Right forelimb (tissue), 1 donor: ENCODE results near the gene MAK.
A peak's percentile ranks its signal among the peaks of the same experiment; 100 is the strongest.
"Not testable (repeated sequence)": the region's sequence is repeated elsewhere in the genome, so short reads cannot be mapped to it uniquely, and the experiment has no call there.

Experiments
- DNase-seq: peaks from one replicate; pipeline ENCODE4 v3.0.0-alpha.2; 2018

MAK gene, protein sequence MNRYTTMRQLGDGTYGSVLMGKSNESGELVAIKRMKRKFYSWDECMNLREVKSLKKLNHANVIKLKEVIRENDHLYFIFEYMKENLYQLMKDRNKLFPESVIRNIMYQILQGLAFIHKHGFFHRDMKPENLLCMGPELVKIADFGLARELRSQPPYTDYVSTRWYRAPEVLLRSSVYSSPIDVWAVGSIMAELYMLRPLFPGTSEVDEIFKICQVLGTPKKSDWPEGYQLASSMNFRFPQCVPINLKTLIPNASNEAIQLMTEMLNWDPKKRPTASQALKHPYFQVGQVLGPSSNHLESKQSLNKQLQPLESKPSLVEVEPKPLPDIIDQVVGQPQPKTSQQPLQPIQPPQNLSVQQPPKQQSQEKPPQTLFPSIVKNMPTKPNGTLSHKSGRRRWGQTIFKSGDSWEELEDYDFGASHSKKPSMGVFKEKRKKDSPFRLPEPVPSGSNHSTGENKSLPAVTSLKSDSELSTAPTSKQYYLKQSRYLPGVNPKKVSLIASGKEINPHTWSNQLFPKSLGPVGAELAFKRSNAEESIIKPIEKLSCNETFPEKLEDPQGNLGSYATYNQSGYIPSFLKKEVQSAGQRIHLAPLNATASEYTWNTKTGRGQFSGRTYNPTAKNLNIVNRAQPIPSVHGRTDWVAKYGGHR

DNA sequence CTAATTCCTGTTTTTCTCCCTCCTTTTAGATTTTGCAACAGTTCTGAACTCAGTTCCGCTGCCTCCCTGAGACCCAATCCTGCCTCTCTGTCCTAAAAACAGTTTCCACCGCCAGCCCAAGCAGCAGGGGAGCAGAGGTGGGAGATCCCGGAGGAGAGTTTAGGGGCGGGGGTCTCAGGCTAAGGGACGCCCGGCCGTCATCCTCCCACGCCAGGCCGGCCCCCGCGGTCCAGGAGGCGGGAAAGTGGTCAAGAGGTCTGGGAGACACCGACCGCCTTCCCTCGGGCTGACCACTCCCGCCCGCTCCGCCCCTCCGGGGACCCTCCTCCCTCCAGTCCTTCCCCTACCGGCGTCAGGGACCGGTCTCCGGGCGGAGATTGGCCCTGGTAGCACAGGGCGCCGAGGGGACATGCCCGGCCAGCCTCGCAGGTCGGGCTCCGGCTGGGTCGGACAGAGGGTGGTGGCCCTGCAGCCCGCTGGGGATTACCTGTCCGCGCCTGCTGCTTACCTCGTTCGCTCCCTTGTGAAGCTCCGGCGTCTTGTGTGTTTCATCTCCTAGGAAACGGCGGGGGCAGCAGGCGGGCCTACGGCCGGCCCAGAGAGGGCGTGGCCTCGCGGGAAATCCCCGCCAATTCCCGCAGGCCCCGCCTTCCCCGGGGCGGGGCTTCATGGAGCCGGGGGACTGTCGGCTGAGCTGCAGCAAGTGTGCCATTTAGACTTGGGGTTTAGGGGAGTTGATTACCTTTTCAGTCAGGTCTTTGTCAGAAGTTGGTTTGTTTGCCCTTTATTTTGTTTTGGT is at the start of gene MAK:
Gene MAK, minus strand, starts transcription at position 545 of the 799 bp plus-strand sequence. CDS start 7,891 bp downstream, outside the sequence.
- DNase-seq: peak; percentile 88

DNA sequence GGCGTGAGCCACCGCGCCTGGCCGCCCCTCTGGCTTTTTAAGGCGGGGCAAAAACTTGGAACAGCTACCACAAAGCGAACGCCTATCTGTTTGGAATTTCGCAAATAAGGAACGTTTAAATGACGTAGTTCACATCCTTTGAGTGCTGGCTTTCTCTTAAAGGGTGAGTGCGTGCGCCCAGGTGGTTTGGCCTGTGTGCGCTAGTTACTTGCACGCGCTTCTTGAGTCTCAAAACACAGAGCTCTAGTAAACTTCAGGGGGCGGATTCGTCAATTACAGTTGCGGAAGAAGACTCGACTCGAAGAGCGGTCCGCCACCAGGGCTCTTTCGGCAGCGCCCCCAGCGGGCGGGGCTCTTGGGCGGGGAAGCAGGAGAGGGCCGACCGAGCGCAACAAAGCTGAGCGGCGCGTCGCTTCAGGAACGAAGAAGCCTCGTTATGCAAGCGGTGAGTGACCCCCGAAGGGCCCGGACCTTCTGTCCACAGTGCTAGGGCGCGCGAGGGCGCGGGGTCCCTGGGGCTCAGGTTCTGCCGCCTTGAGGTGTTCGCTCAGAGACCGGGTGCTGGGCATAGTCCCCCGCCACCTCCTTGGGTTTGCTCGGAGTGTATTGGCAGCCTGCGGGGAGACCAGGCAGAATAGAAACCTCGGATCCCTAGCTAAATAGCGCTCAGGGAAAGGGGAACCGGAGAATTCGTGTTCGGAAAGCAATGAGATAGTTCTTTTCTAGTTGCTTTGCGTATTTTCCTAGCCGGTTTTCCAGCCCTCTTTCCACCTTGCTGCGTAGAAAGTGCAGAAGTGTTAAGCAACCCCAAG is 48.6 kb upstream of the MAK start, which contains the start of gene SYCP2L:
Gene SYCP2L, plus strand, starts transcription at position 362 of the 812 bp plus-strand sequence. Its CDS starts 75 bp downstream, at position 437.
- peak; percentile 57 for DNase-seq

DNA sequence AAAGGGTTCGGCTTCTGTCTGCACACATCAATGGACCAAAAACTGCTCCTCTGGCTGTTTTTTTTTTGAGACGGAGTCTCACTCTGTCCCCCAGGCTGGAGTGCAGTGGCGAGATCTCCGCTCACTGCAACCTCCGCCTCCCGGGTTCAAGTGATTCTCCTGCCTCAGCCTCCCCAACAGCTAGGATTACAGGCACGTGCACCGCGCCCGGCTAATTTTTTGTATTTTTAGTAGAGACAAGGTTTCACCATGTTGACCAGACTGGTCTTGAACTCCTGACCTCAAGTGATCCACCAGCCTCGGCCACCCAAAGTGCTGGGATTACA is 48.0 kb upstream of the MAK start:
- not testable (repeated sequence) for DNase-seq

DNA sequence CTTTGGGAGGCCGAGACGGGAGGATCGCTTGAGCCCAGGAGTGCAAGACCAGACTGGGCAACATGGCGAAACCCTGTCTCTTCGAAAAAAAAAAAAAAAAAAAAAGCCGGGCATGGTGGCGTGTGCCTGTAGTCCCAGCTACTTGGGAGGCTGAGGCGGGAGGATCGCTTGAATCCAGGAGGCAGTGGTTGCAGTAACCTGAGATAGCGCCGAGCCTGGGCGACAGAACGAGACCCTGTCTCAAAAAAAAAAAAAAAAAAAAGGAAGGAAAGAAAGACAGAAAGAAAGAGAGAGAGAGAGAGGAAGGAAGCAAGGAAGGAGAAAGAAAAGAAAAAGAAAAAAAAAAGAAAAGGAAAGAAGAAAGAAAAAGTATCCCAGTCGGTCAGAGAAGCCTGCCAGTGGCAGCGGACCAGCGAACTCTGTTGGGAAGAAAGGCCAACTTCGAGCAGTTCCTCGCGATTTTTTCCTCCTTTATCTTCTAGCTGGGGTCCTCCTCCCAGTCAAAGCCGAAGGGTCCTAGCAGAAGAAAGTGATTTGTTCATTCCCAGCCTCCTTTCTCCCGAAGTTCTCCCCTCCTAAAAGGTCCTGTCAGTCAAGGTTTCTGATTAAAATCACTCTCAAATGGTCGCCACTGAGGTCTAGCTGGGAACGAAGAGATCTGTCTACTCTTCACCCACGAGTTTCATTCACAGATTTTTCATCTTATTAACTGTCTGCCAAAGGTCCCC is 46.1 kb upstream of the MAK start:
- no peak for DNase-seq

DNA sequence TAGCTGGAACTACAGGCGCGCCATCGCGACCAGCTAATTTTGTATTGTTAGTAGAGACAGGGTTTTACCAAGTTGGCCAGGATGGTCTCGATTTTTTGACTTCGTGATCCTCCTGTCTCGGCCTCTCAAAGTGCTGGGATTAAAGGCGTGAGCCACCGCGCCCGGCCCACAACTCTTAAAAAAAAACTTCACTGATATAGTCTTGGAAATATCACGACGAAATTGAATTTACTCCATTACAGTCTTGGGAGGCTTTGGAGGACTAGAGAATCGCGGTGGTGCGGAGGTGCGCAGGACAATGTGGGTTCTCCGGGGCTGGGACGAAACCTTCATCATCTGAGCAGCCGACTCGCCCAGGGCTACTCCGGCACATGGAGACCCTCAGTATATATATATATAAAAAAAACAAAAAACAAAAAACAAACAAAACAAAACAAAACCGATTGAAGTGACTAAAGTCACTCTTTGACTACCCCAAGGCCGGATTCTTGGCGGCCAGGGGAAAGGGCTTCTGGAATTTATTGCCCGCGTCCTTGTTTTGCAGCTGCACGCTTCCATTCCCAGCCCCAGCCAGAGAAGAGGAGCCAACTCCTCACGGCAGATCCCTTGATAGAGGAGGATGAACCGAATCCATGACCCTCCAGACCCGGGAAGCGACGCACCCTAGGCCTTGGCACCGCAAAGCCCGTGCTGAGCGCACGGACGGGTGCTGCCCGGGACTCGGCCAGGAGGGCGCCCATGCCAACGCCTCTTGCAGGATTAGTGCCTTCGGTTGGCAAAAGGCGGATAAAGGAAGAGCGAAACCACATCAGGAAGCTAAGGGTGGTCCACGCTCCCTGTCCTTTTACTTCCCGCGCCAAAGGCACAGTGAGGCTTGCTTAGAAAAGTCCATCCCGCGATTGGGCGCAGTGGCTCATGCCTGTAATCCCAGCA is 45.2 kb upstream of the MAK start:
- no peak for DNase-seq

DNA sequence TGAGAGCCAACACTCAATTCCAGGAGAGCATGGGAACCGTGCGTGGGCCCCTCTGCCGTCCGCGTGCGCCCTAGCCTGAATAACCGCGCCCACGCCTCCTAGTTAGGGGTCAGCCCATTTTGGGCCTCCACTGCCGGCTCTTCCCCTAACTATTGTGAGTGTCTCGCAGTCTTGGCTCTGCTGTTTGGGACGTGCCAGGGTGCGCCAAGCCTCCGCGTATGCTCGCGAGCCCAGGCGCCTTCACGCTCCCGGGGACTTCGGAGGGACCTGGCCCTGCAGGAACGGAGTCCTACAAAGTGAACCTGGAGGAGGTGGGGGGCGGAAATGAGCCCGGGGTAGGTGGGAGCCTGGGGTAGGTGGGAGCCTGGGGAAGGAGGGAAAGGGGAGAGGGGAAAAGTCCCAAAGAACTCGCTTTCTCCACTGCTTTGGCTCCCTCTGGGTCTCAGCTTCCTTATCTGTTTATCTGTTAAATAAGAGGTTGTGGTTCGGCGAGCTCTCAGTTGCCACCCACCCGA is 44.4 kb upstream of the MAK start:
- no peak for DNase-seq

DNA sequence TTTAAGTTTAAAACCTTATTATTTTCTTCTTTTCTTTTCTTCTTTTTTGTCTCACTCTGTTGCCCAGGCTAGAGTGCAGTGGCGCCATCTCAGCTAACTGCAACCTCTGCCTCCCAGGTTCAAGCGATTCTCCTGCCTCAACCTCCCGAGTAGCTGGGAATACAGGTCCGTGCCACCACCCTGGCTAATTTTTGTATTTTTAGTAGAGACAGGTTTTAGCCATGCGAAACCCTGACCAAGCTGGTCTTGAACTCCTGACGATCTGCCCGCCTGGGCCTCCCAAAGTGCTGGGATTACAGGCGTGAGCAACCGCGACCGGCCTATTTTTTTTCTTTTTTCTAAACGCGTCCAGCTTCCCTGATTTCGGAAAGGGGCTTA is 43.9 kb upstream of the MAK start:
- not testable (repeated sequence) for DNase-seq

DNA sequence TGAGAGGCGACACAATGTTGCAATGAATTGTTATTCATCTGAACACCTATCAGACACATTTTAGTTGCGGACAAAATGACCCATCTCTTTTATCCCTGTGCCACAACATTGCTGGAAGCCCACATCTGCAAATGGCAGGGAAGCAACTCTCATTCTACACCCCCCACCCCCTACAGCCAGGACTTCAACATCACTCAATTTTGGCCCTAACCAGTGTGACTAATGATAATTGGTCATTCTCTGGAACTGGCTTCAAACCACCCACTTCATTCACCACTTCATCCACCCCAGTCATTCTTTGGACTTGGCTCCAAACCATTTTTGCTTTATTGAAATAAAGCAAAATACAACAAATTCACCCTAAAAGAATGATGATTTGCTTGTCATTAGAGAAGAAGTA is 42.0 kb upstream of the MAK start:
- no peak for DNase-seq

DNA sequence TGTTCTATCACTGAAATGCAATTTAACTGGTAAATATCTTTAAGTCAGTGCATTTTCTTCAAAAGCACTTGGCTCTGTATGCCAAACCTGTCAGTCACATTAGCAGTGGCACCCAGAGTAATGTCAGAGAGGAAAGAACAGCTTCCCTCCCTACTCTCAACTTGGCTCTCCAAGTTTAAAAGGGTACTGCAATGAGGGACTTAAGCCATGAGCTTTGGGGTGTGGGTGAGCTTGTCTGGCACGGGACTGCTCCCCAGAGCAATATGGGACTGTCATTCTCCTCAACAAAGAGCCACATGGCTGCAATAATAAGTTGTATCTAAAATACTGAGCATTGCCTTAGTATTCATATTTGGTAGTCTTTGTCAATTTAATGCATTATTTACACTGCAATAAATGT is 39.5 kb upstream of the MAK start:
- no peak for DNase-seq

DNA sequence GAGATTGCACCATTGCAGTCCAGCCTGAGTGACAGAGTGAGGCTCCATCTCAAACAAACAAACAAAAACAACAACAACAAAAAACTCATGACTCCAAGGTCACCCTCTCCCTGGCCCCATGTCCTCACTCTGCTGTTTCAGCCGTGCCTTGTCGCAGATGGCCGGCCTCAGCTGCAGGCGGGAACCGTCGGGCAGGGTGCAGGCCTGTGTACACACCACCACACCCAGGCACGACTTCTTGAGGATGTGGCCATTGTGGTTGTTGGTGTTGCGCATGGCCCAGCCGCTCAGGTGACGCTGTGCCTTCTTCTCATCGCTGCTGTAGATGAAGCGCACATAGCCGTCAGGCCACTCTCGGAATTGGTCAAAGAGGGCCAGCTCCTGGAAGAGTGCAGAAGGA is 38.7 kb upstream of the MAK start:
- DNase-seq: no peak

DNA sequence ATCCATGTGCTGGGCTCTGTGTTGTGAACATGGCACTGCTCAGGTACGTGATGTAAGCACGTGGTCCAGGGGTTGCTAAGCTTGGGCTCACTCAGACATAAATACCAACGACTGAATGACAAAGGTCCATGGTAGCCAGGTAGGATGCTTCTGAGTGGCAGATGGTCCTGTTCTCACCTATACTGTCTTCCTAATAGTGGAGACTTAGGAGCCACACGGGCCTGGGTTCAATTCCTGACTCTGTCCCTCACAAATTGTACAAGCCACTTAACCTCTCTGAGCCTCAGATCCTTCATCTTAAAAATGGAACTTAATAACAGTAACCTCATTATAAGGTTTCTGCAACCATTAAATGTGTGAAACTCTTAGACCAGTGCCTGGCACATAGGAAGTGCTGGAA is 36.7 kb upstream of the MAK start:
- no peak for DNase-seq

DNA sequence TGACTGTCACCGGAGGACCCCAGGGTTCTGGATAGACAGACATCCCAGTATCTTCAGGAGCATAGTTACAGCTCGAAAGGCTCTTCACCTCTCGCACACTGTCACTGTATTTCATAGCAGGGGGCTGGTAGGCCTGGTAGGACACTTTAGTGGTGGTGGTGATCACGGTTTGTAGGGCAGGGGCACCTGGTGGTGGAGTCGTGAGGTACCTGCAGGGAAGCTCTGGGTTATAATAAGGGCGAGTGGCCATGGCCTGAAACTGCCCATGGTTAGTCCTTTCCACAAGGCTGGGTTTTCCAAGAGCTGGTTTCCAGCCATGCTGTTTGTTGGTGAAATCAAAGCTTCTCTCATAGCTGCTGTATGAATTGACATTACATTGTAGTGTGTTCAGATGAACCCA is 35.9 kb upstream of the MAK start:
- DNase-seq: no peak

DNA sequence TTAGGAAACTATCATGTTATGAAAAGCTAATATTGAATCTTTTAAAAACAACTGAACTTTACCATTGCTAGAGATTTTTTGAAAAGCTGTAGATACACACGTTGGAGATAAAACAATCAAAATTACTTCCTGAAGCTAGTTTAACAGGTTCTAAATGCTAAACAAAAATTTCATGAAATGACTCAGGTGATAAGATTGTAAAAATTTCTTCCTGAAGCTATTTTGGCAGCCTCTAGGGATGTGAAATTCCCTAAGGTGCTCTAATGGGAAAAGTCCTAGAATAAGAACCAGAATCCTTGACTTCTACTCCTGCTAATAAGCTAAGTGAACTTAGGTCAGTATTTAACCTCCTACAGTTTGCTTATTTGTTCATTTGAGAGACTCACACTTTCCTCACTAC is 35.0 kb upstream of the MAK start:
- no peak for DNase-seq

DNA sequence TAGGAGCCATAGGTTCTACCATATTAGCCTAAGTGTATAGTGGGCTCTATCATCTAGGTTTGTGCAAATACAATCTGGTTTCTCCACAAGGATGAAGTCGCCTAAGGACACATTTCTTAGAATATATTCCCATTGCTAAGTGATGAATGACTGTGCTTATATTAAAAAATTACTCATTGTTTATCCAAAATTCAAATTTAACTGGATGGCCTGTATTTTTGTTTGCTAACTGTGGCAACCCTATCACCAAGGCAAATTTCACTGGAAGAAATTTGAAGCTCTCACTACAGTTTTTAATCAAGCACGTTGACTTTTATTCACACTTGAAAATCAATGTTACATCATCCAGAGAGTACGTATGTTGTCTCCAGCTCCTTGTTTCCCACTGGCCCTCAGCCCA is 29.6 kb upstream of the MAK start:
- no peak for DNase-seq

DNA sequence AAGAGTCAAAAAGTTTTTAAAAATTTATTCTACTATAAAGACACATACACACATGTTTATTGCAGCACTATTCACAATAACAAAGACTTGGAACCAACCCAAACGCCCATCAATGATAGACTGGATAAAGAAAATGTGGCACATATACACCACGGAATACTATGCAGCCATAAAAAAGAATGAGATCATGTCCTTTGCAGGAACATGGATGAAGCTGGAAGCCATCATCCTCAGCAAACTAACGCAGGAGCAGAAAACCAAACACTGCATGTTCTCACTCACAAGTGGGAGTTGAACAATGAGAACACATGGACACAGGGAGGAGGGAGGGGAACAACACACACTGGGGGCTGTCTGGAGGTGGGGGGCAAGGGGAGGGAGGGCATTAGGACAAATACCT is 28.4 kb upstream of the MAK start:
- DNase-seq: not testable (repeated sequence)

DNA sequence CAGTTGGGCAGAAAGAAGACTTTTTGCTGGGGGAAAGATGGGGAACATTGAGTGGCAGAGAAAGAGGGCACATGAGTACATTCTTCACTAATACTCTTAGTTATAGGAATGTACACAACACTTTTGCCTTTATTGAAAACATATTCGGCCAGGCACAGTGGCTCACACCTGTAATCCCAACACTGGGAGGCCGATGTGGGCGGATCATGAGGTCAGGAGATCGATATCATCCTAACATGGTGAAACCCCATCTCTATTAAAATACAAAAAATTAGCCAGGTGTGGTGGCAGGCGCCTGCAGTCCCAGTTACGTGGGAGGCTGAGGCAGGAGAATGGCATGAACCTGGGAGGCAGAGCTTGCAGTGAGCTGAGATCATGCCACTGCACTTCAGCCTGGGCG is 24.7 kb upstream of the MAK start:
- not testable (repeated sequence) for DNase-seq

DNA sequence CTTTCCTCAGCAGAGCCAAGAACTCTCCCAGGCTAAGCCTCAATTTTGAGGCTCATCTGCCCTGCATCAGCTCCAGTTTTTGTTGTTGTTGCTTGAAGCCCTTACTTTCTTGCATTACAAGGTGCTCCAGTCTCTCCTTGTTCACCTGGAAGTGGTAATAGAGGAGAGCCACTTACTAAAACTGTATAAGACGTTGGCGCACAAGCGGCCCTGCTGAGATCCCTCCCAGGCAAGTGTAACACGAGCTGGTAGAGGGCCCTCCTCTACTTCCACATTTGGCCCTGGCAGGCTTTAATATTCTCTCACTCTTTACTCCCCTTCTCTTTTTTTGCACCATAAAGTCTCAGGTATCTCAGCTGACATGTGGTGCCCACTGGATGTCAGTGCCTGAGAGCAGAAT is 24.0 kb upstream of the MAK start:
- DNase-seq: no peak

DNA sequence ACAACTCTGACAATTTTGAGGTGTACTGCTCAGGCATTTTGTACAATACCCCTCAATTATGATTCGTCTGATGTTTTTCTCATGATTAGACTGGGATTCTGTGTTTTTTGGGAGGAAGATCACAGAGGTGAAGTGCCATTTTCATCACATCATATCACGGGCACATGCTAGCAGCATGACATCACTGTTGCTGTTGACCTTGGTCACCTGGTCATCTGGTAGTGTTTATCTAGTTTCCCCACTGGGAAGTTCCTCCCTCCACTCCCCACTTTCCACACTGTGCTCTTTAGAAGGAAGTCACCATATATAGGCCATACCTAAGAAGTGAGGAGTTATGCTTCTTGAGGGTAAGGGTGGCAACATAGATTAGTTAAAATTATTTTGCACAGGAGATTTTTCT is 22.7 kb upstream of the MAK start:
- no peak for DNase-seq

DNA sequence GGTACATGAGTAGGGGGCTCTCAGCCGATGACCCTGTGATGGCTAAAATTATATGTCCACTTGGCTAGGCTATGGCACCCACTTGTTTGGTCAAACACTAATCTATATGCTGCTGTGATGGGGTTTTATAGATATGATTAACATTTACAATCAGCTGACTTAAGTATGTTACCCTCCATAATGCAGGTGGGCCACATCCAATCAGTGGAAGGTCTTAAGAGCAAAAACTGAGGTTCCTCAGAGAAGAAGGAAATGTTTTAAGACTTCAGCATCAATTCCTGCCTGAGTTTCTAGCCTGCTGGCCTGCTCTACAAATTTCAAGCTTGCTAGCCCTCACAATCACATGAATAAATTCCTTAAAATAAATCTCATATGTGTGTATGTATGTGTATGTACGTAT is 18.9 kb upstream of the MAK start:
- no peak for DNase-seq

DNA sequence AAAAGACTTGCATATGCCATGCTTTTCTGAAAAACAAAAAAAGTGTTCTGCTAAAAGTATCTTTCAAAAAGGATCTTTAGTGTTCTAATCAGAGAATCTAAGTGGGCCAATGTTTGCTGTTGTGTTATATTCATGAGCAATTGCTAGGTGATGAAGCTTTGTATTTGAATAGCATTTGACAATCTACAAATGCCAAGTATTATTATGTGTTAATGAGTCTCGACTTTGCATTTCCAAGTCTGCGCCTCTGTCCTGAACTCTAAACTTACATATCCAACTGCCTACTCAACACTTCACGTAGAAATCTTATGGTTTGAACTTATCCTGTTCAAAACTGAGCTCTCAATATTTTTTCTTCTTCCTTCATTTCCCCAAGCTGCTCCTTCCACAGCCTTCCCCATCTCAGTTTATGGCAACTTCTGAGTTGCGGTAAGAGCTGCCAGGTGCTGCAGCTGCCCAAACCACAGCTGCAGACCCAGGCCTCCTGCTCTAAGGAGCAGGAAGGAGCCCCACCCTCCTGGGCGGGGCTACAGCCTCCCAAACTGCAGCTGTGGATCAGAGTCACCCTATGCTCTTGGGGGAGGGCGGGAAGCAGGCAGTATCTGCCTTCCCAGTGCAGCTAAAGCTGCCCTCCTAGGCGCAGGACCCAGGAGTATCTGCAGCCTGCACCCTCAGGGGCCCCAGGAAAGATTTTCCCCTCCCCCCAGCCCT is 16.7 kb upstream of the MAK start:
- DNase-seq: no peak
